DLD1 (cell line): ENCODE results near the gene AFAP1.

Experiments used
- in situ Hi-C: cut with HindIII; loops from 2 replicates; pipeline ENCODE4 v1.10.0; 2017; ENCODE audit warnings: low sequenced_read_pairs

AFAP1 gene

DNA sequence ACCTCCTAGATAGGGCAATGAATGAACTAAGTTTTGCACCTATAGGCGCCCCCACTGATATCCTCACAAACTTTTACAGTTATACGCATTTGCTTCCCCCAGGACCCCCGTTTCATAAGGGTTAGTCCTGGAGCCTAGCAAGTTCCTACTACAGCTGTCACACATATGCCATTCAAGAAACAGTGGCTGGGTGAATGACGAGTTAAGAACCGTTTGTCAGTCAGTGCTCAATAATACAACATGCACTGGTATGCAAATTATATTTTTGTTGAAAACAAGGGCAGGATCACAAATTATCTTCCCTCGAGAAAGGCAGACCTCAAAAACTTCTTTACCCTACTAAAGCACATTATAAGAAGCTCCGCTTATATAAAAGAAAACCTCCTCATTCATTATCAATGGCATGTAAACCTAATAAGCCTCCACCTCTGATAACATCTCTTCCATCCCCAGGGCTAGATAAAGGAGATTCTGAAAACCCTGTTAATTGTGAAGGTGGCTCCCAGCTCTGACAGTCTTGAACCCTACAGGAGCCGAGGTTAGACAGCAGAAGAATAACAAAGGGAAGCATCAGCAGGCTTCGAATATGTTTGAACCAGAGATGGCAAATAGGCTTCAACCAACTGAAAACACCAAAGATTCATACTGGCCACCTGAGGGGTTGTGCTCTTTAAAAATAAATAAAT lies 40.3 kb downstream of the AFAP1 start:
- in situ Hi-C loops, result no loop called here

GRCh38 chr4:7898385-7898784 lies 41.3 kb downstream of the AFAP1 start:
- in situ Hi-C loops, result no loop called here

- in situ Hi-C loops, result no loop called here
These were observed 41.9 kb downstream of the AFAP1 start for GRCh38 chr4:7897811-7898210.

- in situ Hi-C loops, result no loop called here
These were observed 44.9 kb downstream of the AFAP1 start for GRCh38 chr4:7894677-7895181.

DNA sequence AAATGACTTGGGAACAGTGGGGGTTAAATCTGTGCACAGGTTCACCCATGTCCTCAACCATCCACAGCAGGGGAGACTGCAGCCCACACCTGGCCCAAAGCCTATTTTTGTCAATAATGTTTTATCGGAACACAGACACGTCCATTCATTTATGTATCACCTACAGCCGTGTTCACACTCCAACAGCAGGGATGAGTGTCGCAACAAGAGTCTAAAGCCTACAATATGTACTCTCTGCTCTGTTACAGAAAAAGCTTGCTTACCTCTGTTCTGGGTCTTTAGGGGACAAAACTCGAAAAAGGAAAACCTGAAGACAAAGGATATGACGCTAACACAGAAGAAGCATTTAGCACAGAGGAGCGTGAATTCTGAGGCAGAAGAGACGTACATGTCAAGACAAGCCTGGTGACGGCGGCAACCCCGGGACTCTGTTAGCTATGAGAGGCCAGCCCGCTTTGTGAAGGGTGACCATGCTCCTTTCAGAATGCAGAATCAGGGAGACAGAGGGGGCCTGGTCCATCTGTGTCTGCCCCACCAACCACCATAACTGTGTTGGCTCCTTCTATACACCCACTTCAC lies 45.5 kb downstream of the AFAP1 start:
- in situ Hi-C loops, result no loop called here

DNA sequence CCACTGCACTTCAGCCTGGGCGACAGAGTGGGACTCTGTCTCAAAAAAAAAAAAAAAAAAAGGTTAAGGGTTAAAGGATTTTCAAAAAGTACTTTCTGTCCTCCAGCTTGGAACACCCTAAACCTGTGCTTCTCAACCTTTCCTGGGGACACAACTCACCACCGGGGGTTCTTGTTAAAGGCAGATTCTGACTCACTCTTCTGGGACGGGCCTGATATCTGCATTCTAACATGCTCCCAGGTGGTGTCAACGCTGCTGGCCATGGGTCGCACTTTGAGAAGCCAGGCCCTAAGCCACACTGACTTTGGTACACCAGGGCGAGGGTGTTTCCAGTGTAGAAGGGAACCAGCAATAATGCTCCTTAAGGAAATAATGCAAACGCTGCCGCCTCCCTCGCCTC lies 46.1 kb downstream of the AFAP1 start:
- in situ Hi-C loops, result no loop called here

GRCh38 chr4:7892212-7893019 lies 47.2 kb downstream of the AFAP1 start:
- in situ Hi-C loops, result no loop called here

GRCh38 chr4:7890635-7891393 lies 48.8 kb downstream of the AFAP1 start:
- in situ Hi-C loops, result no loop called here

GRCh38 chr4:7887436-7887835 lies 52.2 kb downstream of the AFAP1 start:
- in situ Hi-C loops, result no loop called here

- in situ Hi-C loops, result no loop called here
These were observed 53.4 kb downstream of the AFAP1 start for GRCh38 chr4:7886007-7886973.

- in situ Hi-C loops, result no loop called here
These were observed 54.2 kb downstream of the AFAP1 start for GRCh38 chr4:7885216-7886006.

GRCh38 chr4:7880683-7881082 lies 59.0 kb downstream of the AFAP1 start:
- in situ Hi-C loops, result no loop called here

GRCh38 chr4:7879127-7879526 lies 60.5 kb downstream of the AFAP1 start:
- in situ Hi-C loops, result no loop called here

DNA sequence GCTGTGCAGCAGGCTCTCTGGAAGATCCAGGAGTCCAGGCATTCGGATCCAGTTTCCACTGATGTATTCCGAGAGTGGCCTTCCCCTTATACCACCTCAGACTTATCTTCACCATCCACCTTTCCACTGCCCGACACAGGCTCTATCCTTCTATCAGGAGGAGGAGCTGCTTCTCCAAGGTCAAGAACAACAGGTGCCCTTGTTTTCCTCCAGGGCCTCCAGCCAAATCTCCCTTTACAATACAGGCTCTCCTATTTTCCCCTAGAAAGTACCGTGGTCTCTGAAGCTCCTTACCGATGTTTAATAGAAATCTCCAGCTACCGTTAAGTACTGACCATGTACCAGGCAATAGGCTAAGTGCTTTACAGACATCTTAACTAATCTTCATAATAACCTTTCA lies 61.3 kb downstream of the AFAP1 start:
- in situ Hi-C loops, result no loop called here

- in situ Hi-C loops, result no loop called here
These were observed 62.5 kb downstream of the AFAP1 start for GRCh38 chr4:7877176-7877575.

GRCh38 chr4:7876201-7876875 lies 63.3 kb downstream of the AFAP1 start:
- in situ Hi-C loops, result no loop called here

- in situ Hi-C loops, result no loop called here
These were observed 64.8 kb downstream of the AFAP1 start for GRCh38 chr4:7874838-7875237.

GRCh38 chr4:7873881-7874280 lies 65.8 kb downstream of the AFAP1 start:
- in situ Hi-C loops, result no loop called here
